HG02981 (cell line): Measurements from ENCODE around the gene CA9.

Source experiments
- ATAC-seq: cut with Tn5 transposase; IDR thresholded peaks from one replicate; pipeline ENCODE4 v1.9.1; 2021; ENCODE audit warnings: mild to moderate bottlenecking, moderate library complexity; ENCODE audit not compliant: unreplicated experiment

The CA9 gene

DNA sequence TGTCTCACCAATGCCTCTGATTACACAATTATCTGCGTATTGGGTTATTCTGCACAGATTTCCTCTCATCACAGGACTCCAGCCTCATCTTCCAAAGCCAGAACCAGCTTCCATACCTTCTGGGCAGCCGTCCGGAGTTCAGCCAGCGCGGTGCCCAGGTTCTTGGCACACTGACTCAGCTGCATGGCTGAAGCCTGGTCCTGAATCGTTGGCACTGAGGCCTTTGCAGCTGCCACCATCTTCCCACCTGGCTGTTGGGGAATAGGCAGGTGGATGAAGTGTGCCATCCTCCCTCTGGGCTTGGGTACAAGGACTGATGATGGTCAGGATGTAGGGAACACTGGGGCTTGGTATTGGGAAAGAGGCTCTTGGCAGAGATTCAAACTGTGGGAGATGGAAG, 40.4 kb downstream of the CA9 start:
- ATAC-seq: no peak

DNA sequence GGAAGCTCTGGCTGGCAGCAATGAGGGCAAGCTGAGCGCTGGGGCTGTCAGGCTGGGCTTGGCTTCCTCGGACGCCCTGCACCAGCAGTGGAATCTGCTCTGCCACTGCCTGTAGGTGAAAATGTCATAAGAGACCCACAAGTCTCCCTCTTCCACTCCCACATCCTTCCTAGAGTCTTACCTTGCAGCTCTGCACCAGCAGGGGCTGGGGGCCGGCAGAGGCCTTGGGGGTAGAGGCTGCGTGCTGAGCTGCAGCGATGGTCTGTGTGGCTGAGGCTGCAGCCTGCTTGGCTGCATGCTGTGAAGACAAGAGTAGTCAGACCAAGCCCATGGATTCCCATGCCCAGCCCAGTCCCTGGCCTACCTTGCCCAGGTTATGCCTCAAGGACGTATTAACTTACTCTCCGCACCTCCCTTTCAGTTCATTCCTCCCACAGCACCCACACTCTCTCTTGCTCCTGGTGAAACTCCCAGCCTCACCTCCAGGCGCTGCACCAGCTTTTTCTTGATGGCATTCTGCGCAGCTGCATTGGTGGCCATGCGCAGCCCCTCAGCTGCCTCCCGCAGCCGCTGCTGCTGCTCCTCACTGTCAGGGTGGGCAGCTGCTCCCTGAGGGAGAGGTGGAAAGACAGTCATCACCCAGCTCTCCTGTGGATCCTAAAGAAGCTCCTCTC, 41.0 kb downstream of the CA9 start:
- no peak for ATAC-seq

DNA sequence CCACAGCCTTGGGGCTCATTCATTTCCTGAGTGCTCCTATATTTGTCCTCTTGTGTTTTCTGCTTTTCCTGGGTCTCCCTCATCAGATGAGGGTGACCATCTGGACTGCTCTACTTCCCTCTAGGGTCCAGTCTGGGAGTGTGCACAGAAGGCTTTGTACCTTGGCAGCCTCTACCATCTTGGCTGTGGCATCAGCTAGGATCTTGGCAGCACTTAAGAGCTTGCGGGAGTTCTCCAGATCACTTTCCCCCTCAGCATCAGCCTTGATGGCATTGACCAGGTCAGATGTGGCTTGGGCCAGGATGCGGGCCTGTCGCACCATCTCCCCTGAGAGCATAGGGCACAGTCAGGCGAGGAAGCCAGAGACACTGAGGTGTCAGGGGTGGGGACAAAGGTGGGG, 42.5 kb downstream of the CA9 start:
- no peak for ATAC-seq

DNA sequence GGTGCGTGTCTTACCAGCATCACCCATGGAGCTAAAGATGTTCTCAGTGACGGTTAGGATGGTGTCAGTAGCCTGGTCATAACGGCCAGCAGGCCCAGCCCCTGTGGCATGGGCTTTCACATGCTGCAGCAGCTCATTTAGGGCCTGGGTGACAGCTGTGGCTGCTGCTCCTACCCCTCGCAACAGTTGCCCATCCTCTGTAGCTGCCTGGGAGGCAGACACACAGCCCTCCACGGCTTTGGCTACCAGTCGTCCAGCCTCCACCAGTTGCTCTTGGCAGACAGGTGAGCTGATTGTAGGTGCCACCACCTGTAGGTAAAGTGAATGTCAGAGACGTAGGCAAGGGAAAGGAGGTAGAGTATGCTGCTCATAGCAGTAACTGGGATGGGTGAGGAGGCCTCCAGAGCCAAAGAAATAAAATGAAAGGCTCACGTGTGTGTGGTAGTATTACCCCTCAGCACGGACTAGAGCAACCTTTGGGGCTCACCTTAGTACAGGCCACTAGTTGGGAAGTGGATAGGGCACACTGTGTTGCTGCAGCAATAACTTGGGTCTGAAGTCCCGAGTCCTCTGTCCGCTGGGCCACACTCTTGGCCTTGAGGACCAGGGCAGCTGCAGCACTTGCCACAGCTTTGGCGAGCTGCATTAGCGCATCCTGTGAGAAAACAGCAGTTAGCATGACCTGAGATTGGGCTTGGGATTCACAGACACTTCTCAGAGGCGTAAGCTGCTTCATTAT, 43.6 kb downstream of the CA9 start:
- no peak for ATAC-seq

DNA sequence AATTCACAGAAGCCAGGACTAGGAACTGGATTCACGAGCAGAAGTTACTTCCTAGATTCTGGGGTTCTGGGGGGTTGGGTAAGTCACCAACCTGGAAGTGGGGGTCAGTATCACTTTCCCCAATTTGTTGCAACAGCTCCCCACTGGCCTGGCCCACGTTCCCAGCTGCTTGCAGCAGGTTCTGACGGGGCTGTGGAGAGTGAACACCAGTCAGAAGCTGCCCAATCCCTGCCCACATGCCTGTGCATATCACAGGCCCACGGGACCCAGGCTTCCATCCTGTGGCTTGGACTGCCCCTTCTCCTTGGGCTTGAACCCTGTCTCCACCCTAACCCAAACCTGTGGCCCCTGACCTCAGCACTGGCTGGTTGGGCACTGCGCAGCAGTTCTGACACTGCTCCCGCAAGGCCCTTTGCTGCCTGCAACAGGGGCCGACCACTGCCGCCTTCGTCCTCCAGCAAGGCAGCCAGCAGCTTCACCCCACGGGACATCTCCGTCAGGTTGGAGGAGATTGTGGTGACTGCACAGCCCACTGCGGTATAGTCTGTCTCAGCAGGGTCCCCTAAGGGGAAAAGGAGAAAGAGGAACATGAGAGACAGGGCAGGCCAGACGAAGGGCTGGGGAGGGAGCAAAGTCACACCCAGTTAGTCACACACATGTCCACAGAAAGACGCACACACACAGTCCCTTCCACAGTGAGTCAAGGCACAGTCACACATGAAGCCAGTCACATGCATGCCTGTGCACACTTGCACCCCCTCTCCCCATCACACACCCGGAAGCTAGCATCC, 45.2 kb downstream of the CA9 start:
- no peak for ATAC-seq

DNA sequence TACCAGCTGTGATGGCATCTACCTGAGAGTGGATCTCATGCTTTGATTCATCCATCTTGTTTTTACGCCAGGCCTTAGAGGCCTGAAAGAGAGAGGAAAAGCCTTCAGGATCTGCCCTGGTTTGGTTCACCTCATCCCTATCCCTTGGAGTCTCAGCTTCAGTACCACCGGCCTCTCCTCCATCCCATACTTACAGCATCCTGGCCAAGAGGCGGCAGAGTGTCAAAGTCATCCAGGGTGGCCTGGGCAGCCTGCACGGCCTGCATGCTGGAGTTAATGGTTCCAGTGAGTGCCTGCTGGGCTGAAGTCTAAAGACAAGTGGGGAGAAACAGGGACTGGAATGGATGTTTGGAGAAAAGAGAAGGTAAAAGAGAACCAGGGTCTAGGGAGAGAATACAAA, 45.8 kb downstream of the CA9 start:
- ATAC-seq: no peak

DNA sequence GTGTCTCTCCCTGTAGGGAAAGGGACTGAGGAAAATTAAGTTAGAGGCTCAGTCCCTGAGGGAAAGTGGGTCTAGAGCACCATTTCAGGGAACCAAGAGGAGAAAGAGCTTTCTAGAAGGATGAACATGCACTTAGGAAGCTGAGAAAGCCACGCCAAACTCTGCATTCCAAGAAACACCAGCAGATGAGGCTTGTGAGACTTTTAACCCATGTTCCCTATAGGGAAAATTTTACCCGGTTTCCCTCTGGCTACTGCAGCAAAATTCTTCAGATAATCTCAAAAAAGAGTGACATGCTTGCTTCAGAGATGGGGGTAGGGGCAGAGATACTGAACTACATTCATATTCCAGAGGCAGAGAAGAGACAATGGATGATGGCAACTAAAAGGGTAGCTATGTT, 49.7 kb downstream of the CA9 start:
- ATAC-seq: no peak

DNA sequence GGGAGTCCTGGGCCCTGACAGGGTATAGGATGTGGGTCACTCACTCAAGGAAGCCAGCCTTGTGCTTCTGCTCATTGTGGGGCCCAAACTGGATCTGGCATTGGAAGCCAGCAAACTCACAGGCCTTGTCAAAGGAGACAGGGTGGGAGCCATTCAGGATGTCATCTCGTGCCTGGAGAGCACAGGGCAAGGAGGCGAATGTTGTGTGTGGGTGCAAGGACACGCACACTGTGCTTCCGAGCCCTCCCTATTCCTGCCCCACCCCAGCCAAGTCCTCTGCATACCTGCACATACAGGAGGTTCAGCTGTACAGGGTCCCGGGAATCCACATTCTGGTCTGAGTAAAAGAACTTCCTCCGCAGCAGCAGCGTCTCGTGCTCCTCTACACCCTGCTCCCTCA, 50.2 kb downstream of the CA9 start:
- ATAC-seq: no peak

DNA sequence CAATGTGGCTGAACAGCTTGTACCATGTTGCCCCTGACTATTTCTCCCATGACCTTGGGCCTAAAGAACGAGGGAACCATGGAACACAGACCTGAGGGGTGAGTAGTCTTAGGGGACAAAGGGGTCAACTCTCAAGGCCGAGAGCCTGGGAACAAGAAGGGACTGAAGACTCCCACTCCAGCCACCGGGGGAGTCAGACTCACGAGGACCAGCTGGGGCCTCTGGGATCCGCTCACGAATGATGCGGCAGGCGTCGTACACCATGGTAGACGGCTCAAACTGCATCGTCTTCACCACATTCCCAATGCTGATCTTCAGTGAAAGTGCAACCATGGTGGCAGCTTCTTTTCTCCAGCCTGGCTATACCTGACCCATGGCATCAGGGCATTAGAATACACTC, 51.6 kb downstream of the CA9 start:
- ATAC-seq: no peak

DNA sequence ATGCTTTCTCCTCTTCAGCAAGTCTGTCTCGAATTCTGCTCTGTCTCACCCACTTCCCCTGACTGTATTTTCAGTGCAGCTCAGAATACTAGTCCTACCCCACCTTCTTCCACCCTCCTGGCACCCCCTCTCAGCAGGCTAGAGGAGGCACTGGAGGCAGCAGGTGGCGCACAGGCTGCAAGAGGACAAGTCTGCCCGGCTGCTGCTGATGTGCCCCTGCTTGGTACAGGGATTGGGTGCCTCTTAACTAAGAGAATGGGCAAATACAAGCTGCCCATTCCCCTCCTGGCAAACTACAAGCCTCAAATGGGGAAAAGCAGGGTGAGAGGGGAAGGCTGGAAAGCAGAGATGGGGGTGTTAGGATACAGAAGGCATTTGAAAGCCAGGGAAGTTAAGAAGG, 53.2 kb downstream of the CA9 start:
- no peak for ATAC-seq

DNA sequence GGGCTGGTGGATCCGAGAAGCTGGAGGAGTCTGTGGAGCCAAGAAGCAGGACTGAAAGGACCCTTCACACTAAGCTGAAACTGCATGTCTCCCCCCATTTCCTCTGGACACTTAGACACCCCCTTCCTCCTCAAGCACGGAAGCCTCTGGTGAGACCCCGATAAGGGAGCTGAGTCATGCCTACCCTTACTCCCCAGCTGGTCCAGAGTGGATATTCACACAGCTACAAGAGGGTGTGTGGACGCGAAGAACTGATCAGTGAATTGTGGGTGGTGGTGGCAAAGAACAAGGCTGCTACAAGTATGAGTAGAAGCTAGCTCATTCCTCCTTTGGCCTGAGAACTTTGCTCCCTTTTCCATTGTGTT, 53.9 kb downstream of the CA9 start:
- ATAC-seq: no peak

DNA sequence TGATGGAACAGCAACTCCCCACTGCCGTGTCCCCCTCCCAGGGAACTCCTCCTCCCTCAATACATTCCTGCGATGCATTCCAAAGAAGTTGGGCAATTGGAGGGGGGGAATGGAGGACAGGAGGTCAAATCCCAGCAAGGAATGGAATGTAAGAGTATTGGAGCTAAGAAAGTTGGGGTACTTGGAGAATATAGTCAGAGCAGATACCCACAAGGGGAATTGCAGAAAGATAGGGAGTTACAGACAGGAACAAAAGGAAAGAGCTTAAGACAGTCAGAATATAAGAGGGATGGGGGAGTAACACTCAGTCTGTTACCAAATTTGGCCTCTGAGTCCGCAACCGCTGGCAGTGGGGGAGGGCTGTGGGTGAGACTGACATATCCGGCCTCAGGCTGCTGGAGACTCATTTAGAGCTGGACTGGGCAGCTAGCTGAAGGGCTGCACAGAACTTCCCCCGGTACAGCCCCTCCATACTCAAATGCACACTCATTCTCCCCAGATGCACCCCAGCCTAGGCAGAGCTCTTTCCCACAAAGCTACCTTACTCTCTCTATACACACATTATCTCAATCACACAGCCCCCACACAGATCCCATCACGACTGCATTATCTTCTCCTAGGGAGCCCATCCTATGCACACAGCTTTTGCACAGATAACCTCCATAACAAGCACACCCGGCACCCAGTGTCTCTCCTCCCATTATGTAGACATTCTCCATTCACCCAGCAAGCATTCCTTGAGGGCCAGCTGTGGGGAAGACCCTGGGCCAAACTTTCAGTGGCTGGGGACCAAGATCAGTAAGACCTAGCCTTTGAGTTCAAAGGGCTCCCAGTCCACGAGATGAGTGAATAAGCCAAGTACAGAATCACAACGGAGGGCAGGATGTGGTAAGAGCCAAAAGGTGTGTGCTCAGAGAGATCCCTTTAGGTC, 54.6 kb downstream of the CA9 start:
- no peak for ATAC-seq

DNA sequence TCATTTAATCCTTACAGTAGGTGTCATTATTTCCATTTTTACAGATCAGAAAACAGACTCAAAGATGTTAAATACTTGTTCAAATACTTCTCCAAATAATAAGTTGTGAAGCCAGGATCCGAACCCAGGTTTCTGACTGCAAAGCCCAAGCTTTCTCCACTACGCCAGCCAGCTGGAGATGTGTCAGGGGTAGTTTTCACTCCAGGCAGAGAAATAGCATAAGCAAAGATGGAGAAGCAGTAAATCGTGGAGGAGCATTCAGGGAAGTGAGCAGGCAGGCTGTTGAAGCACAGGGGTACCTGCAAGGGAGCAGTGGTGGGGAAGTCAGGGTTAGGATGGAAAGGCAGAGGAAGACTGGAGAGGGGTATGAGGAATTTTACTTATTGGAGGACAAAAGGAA, 55.4 kb downstream of the CA9 start:
- ATAC-seq: no peak

DNA sequence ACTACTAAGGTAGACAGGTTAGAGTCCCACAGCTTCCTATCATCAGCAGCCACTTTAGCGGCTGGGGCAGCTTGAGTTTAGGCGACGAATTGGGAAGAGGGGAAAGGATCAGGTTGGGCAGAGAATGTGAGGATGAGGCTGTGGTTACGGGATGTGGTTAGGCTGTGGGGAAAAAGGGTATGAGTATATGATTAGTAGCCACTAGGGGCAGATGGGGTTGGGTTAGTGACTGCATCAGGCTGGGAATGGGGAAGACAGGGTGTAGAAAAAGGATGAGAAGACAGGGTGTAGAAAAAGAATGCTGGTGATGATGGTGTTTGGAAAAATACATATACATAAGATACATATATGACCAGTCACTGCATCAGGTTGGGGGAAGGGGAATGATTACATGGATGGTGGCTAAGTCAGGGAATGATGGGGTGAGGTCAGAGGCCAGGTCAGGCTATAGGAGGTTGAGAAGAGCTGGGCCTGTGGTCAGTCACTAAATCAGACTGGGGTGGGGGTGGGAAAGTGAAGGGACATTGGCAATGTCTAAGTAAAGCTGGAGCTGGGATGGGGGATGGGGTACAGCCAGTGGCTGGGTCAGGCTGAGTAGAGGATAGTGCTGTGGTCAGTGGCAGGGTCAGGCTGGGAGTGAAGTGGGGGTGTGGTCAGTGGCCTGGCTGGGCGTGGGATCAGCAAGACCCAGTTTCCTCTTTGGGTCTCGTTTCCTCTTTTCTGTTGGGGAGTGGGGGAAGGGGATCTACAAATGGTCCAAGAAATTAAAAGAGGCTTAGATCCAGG, 56.2 kb downstream of the CA9 start:
- ATAC-seq: no peak

DNA sequence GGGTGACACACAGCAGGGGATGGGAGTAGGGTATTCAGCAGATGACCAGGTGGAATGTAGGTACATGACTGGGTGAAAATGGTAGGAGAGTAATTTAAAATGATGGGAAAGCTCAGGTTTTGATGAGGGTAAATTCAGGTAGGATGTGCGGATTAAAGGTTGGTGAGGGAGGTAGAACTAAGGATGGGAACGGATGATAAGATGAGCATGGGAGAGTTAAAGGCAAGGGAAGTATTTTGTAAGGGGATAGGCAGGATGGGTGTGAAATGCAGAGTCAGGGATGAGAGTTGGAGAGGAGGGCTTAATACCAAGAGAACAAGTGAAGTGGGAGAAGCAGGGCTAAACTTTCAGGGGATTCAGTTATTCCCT, 56.7 kb downstream of the CA9 start:
- ATAC-seq: no peak
